GM10847 (cell line): ENCODE results near the gene PDCD2L.

Source experiments
- POLR2A ChIP-seq: IDR thresholded peaks from 2 replicates; pipeline ENCODE4 v1.6.1; 2011; ENCODE audit not compliant: insufficient read length; ENCODE audit errors: extremely low read depth

The PDCD2L gene

GRCh38 chr19:34366738-34367623 is 37.2 kb upstream of the PDCD2L start:
- TF ChIP-seq POLR2A, result no peak

- no peak for TF ChIP-seq POLR2A
Observed at GRCh38 chr19:34367624-34367957, 36.6 kb upstream of the PDCD2L start.

- no peak for TF ChIP-seq POLR2A
Observed at GRCh38 chr19:34368338-34368737, 35.9 kb upstream of the PDCD2L start.

GRCh38 chr19:34370117-34370516 is 34.1 kb upstream of the PDCD2L start:
- no peak for TF ChIP-seq POLR2A

GRCh38 chr19:34370983-34371382 is 33.2 kb upstream of the PDCD2L start:
- TF ChIP-seq POLR2A, result no peak

GRCh38 chr19:34373601-34374288 is 30.5 kb upstream of the PDCD2L start:
- TF ChIP-seq POLR2A, result no peak

GRCh38 chr19:34375598-34375997 is 28.6 kb upstream of the PDCD2L start:
- TF ChIP-seq POLR2A, result no peak

GRCh38 chr19:34380639-34381241 is 23.5 kb upstream of the PDCD2L start:
- no peak for TF ChIP-seq POLR2A

GRCh38 chr19:34381399-34382251 is 22.6 kb upstream of the PDCD2L start:
- no peak for TF ChIP-seq POLR2A

GRCh38 chr19:34382471-34382870 is 21.7 kb upstream of the PDCD2L start:
- TF ChIP-seq POLR2A, result no peak

- TF ChIP-seq POLR2A, result no peak
Observed at GRCh38 chr19:34383599-34383998, 20.6 kb upstream of the PDCD2L start.

- TF ChIP-seq POLR2A, result no peak
Observed at GRCh38 chr19:34386645-34387445, 17.4 kb upstream of the PDCD2L start.

- no peak for TF ChIP-seq POLR2A
Observed at GRCh38 chr19:34387446-34387810, 16.8 kb upstream of the PDCD2L start.

- TF ChIP-seq POLR2A, result no peak
Observed at GRCh38 chr19:34391813-34392212, 12.4 kb upstream of the PDCD2L start.
